ENCODE results near the gene RFFL. TPM values are rescaled to one million over a fixed set of nuclear protein-coding genes. Genes with fewer than 3 reads are reported as not detected.

The RFFL gene
- total RNA-seq, 2 donors from 2014 or later: 33.8 to 56.6 TPM

DNA sequence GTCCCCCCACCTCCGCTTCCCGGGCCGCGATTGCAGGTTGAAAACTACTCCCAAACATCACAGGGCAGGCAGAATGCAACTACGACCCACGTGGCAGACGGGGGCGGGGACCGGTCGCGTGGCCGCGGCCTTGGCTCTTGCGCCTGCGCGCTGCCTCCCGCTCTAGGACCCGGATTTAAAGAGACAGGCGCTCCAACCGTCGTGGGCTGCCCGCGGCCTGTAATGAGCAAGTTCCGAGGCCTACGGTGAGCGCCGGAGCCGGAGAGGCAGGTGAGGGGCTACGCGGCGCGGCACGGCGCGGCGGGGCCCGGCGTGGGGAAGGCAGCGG, 83.2 kb downstream of the RFFL start, which contains the start of gene LIG3:
Gene LIG3, plus strand, starts transcription at position 160 of the 328 bp plus-strand sequence. CDS start 2,494 bp downstream, outside the sequence.
- DNase-seq: peak; percentile 100
- no peaks in the 10 kb centered on the region for H3K27me3 ChIP-seq (ENCODE audit: control insufficient read depth, insufficient read depth, low read length, poor library complexity, severe bottlenecking)
- Mint-ChIP-seq H3K4me3 (peak within 1 kb of the TSS; percentile 79), H3K27ac (peak within 1 kb of the TSS; percentile 94), H3K36me3 (ENCODE audit: low read depth) (peaks cover 23% of the 10 kb centered on the region), H3K9me3 (no peaks in the 10 kb centered on the region), H3K4me1 (peaks cover 25% of the 10 kb centered on the region), H3K27me3 (ENCODE audit: insufficient read depth) (no peaks in the 10 kb centered on the region)
- WGBS, 2 experiments (ENCODE audit: insufficient coverage in 1 of 2, insufficient read length in 1 of 2): 0% methylated on average over 5 to 39 of the region's 39 CpGs
- peak within 1 kb of the TSS; percentile 93 for H3K27ac ChIP-seq (ENCODE audit: low read depth, low read length)
- H3K9ac ChIP-seq (ENCODE audit: extremely low read depth, low read length, poor library complexity, severe bottlenecking): peak within 1 kb of the TSS; percentile 97
- no peaks in the 10 kb centered on the region for H3K4me1 ChIP-seq (ENCODE audit: control insufficient read depth, insufficient read depth, low read length)
- H3K36me3 ChIP-seq (ENCODE audit: control insufficient read depth, insufficient read depth, low read length): peaks cover 24% of the 10 kb centered on the region
- H3K9me3 ChIP-seq (ENCODE audit: control insufficient read depth, low read length): no peaks in the 10 kb centered on the region
- TF ChIP-seq, protein P1, sequence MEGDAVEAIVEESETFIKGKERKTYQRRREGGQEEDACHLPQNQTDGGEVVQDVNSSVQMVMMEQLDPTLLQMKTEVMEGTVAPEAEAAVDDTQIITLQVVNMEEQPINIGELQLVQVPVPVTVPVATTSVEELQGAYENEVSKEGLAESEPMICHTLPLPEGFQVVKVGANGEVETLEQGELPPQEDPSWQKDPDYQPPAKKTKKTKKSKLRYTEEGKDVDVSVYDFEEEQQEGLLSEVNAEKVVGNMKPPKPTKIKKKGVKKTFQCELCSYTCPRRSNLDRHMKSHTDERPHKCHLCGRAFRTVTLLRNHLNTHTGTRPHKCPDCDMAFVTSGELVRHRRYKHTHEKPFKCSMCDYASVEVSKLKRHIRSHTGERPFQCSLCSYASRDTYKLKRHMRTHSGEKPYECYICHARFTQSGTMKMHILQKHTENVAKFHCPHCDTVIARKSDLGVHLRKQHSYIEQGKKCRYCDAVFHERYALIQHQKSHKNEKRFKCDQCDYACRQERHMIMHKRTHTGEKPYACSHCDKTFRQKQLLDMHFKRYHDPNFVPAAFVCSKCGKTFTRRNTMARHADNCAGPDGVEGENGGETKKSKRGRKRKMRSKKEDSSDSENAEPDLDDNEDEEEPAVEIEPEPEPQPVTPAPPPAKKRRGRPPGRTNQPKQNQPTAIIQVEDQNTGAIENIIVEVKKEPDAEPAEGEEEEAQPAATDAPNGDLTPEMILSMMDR (conservative IDR thresholded peaks at IDR 0.05): no peak
- peak within 1 kb of the TSS; percentile 90 for H3K4me3 ChIP-seq (ENCODE audit: low read length)

DNA sequence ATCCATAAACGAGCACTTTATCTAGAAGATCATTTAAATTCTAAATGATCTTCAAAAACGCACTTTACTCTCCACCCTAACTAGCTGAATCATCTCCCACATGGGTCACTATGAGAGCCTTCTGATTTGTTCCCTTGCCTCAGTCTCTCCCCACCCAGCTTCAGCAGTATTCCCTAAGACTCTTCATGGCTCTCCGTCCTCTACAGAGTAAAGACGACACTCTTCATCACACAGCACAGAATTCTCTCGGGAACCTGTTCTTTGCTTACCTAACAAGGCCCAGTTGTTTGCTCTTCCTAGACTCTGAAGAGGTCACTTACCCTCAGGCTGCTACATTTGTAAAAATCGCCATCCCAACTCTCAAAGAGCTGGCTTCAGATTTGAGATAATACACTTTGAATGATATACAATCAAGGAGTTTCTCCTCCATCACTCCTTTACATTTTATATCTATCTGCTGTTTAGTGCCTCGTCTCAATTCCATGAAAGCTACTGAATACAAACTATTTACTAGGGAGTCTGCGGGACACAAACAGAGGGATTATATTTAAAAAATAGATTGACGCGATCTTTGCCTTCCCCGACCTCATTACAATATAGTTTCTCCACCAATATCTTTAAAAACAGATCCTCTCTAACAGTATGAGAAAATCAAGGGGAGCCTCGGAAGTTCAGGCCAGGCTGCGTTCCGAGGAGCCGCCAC, 83.7 kb downstream of the RFFL start:
- peaks cover 20% of the 10 kb centered on the region for H3K36me3 Mint-ChIP-seq (ENCODE audit: low read depth)
- no peak for DNase-seq
- Histone ChIP-seq H3K27ac (ENCODE audit: low read depth, low read length) (peak overlapping the region; percentile 5), H3K4me3 (ENCODE audit: low read length) (peak overlapping the region; percentile 90), H3K9me3 (ENCODE audit: control insufficient read depth, low read length) (no peaks in the 10 kb centered on the region), H3K36me3 (ENCODE audit: control insufficient read depth, insufficient read depth, low read length) (peaks cover 19% of the 10 kb centered on the region), H3K9ac (ENCODE audit: extremely low read depth, low read length, poor library complexity, severe bottlenecking) (peak overlapping the region; percentile 97), H3K27me3 (ENCODE audit: control insufficient read depth, insufficient read depth, low read length, poor library complexity, severe bottlenecking) (no peaks in the 10 kb centered on the region), H3K4me1 (ENCODE audit: control insufficient read depth, insufficient read depth, low read length) (no peaks in the 10 kb centered on the region)
- H3K4me1 Mint-ChIP-seq: peaks cover 31% of the 10 kb centered on the region
- TF ChIP-seq, protein P1 (conservative IDR thresholded peaks at IDR 0.05): no peak
- no peaks in the 10 kb centered on the region for H3K27me3 Mint-ChIP-seq (ENCODE audit: insufficient read depth)
- 27 to 58% methylated on average over 7 to 15 of the region's 15 CpGs for WGBS, 2 experiments (ENCODE audit: insufficient coverage in 1 of 2, insufficient read length in 1 of 2)
- peak overlapping the region; percentile 94 for H3K27ac Mint-ChIP-seq
- no peaks in the 10 kb centered on the region for H3K9me3 Mint-ChIP-seq
- H3K4me3 Mint-ChIP-seq: peak overlapping the region; percentile 79

DNA sequence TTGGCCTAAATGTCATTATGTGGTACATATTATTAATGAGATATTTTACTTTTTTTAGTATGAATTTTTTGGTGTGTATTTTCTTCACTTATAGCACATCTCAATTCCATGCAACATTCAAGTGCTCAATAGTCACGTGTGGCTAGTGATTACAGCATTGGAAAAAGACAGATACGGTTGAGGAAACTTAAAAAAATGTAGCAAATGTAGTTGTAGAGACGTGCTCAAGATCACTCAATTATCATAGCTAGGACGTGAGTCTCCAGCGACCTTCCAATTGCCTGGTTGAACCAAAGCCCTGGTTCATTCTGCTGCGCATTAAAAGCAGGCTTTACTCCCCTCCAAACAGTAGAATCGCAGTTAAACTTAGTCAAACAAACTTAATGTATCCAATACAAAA, 84.4 kb downstream of the RFFL start:
- H3K27me3 ChIP-seq (ENCODE audit: control insufficient read depth, insufficient read depth, low read length, poor library complexity, severe bottlenecking): no peaks in the 10 kb centered on the region
- H3K4me1 ChIP-seq (ENCODE audit: control insufficient read depth, insufficient read depth, low read length): no peaks in the 10 kb centered on the region
- peak overlapping the region; percentile 90 for H3K4me3 ChIP-seq (ENCODE audit: low read length)
- H3K4me3 Mint-ChIP-seq: no peak overlapping the region
- H3K9me3 ChIP-seq (ENCODE audit: control insufficient read depth, low read length): no peaks in the 10 kb centered on the region
- WGBS, 2 experiments (ENCODE audit: insufficient coverage in 1 of 2, insufficient read length in 1 of 2): 94 to 96% methylated on average over 7 of the region's 7 CpGs
- no peak for DNase-seq
- H3K36me3 Mint-ChIP-seq (ENCODE audit: low read depth): peaks cover 13% of the 10 kb centered on the region
- H3K9me3 Mint-ChIP-seq: no peaks in the 10 kb centered on the region
- H3K4me1 Mint-ChIP-seq: peaks cover 36% of the 10 kb centered on the region
- TF ChIP-seq, protein P1 (conservative IDR thresholded peaks at IDR 0.05): no peak
- no peak overlapping the region for H3K27ac ChIP-seq (ENCODE audit: low read depth, low read length)
- peaks cover 15% of the 10 kb centered on the region for H3K36me3 ChIP-seq (ENCODE audit: control insufficient read depth, insufficient read depth, low read length)
- no peak overlapping the region for H3K9ac ChIP-seq (ENCODE audit: extremely low read depth, low read length, poor library complexity, severe bottlenecking)
- no peaks in the 10 kb centered on the region for H3K27me3 Mint-ChIP-seq (ENCODE audit: insufficient read depth)
- H3K27ac Mint-ChIP-seq: no peak overlapping the region
